HG03575 (cell line): ENCODE results near the gene JAKMIP1.

Source experiments
- ATAC-seq: cut with Tn5 transposase; IDR thresholded peaks from one replicate; pipeline ENCODE4 v1.9.1; 2021; ENCODE audit not compliant: unreplicated experiment, insufficient number of reproducible peaks, low FRiP score; ENCODE audit errors: extremely low read depth

JAKMIP1 gene

DNA sequence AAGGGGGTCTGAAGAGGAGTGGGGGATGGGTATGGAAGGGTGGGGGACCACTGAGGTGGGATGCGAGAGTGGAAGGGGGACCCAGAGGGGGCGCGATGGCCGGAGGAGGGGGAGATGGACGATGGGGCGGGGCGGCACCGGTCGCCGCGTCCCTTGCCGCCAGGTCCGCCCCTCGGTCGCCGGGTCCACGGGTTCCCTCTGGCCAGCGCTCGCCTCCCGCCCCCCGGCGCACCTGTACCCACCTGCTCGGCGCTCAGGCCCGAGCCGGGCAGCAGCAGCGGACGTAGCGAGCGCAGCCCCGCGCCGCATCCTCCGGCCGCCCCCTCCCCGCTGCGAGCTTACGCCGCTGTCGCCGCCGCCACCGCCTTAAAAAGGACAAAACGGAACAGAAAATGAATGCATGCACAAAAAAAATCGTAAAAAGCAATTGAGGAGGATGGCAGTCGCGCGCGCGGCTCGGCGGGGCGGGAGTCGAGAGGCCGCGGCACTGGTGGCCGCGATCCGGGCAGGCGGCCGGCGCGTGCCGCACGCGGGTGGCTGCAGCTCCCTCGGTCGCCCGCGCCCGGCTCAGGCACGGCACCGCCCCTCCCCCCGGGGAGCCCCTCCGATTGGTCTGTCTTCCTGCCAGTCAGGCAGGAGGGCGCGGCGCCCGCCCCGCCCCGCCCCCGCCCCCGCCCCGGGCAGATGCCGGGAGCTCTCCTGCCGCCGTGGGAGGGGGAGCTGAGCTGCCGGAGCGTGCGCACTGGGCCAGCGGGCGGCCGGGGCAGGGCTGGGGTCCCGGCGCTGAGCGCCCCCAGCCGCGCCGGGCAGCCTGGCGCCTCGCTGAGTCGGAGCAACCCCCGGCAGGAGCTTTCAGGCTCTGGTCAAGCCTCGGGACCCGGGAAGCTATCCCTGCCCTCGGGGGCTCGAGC, at the start of gene JAKMIP1:
JAKMIP1 (minus strand) TSS at position 539 of the 911 bp plus-strand sequence. CDS start 87,699 bp downstream, outside the sequence.
- ATAC-seq, result peak; percentile 47

- ATAC-seq, result no peak
Observed at GRCh38 chr4:6248394-6248793, 48.0 kb upstream of the JAKMIP1 start.

DNA sequence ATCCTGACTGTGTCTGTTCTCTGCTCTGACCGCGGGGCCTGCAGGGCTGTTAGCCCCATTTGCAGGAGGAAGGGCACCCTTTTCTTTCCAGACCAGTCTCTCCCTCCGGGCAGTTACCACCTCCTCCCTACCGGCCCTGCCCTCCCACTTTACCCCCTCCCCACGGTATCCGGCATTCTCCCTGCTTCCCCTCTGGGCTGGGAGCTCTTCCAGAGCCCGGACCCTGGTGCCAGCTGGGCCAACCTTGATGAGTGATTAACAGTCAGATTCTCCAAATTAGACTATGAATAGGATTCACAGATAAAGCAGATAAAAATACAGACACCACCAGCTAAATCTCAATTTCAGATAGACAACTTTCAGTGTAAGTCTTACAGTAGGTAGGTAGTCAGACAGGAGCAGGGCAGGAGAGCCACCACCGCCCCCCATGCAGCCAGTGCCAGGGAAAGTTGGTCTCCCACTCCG, 45.9 kb upstream of the JAKMIP1 start:
- no peak for ATAC-seq

DNA sequence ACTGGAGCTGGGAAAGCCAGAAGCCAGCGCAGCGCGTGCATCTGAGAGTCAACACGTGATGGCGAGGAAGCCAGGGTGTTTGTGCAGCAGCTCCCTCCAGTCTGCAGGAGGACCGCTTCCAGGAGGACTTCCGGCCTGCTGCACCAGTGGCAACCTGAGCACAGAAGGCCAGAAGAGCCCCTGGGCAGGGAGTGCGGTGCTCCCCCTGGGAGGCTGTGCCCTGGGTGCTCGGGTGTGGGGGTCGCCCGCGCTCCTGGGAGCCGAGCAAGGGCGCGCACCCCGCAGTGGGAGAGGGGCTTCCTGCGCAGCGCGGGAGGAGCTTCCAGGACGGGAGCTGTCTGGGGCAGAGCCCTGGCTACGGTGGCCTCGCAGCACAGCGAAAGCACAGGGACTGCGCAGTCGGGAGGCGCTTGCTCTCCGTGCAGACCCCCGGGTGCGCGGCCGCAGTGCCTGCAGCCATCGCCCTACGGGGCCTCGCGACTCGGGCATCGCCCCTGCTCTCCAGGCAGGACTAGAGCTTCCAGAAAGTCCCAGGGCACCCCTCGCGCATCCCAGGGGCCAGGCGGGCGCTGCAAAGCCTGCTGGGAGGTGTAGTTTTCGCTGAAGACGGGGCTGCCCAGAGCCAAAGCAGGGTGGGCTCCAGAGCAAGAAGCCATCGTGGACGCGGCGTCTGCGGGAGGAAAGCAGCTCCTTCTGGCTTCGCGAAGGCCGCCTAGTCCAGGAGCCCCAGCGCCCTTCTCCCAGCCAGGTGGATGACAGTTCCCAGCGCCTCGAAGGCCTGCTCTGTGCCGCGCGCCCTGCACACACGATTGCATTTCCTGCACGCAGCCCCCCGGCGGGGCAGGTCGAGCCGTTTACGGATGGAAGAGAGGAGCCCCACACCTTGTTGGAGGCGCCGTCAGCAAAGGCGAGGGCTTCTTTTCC, 45.2 kb upstream of the JAKMIP1 start:
- no peak for ATAC-seq

GRCh38 chr4:6242271-6243029, 42.1 kb upstream of the JAKMIP1 start:
- ATAC-seq, result no peak

DNA sequence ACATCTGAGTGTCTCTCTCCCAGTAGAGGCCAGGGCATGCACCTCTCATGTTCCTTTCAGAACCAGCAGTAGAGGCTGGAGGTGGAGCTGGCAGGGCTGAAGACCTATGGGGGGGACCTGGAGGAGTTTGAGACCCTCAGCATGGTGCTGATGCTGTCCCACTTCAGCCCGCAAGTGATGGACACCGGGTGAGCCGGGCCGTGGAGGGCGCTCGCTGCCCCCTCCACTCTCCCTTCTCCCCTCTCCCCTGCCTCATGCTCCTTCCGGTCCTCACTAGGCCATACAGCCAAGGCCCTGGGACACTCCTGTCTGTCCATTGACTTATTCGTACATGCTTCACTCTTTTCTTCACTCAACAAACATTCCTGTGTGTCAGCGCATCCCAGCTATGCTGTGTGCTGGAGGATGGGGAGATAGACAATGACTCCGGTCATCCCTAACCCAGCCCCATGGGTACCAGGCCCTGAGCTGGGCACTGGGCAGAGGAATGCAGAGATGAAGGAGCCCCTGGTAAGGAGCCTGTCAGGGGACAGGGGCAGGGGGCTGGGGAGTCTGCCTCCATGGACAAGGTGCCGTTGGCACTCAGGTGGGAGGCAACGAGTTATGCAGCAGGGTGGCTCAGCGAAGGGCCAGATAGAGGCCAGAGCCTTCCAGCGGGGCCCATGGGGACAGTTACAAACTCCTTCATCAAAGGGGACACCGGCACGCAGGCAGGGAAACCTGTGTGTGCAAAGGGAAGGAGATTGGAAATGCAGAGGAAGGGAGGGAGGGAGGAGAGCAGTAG, 40.9 kb upstream of the JAKMIP1 start:
- ATAC-seq, result no peak

DNA sequence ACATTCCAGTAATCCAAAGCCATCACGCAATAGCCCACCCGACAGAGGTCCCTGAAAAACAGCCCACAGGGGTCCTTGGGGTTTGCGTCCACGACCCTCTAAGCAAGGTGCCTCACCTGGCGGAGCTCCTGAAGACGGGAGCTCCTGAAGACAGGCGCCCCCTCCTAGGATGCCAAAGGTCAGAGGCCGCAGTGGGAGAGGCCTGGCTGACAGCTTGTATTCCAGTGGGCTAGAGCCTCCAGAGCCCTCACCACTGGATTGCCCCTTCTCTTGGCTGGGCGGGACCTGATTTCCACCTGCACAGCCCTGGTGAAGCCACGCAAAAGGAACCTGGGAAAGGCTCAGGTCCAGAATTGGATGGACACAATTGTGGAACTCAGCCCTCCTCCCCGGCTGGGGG, 39.6 kb upstream of the JAKMIP1 start:
- ATAC-seq, result no peak

- no peak for ATAC-seq
Observed at GRCh38 chr4:6239486-6239885, 39.1 kb upstream of the JAKMIP1 start.

DNA sequence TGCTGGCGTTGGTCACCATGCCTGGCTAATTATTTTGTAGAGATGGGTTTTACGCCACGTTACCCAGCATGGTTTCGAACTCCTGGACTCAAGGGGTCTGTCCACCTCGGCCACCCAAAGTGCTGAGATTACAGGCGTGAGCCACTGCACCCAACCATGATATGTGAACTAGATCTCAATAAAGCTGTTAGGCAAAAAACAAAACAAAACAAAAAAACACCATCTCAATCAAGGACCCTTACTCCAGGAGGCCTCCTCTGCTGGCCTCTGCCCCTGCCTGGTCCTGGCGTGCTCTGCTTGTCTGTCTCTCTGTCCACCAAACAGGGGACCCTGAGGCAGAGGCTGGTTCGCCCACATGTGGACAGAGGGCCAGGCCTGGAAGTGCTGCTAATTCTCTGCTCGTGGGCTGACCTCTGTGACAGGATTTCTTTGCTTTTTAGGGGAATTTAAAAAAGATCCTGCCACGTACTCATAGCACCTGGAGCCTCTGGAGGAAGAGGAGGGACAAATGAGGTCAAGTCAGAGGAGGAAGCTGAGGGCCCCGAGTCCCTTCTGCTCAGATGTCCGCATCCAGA, 36.6 kb upstream of the JAKMIP1 start:
- no peak for ATAC-seq

DNA sequence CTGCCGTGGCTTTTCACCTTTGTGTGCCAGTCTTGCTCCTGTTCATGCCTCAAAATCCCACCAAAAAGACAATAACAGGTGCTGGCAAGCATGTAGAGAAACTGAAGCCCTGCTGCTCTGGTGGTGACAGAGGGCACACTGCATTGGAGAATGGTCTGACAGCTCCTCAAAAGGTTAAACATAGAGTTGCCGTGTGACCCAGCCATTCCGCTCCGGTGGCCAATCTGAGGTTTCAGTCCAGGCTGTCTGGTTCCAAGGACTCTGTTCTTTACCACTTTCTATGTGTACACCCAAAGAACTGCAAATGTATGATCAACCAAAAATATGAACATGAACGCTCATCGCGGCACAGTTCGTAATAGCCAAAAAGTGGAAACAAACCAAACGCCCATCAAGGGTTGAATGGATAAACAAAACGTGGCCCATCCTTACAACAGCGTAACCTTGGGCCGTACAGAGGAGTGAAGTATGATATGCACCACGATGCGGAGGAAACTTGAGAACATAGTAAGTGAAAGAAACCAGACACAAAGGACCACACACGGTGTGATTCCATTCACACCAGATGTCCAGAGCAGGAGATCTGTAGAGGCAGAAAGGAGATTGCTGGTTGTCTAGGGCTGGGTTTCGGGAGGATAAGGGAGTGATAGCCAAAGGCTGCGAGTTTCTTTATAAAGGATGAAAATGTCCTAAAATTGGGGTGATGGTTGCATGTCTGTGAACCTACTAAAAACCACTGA, 35.7 kb upstream of the JAKMIP1 start:
- ATAC-seq, result no peak

GRCh38 chr4:6235012-6235411, 34.7 kb upstream of the JAKMIP1 start:
- ATAC-seq, result no peak

DNA sequence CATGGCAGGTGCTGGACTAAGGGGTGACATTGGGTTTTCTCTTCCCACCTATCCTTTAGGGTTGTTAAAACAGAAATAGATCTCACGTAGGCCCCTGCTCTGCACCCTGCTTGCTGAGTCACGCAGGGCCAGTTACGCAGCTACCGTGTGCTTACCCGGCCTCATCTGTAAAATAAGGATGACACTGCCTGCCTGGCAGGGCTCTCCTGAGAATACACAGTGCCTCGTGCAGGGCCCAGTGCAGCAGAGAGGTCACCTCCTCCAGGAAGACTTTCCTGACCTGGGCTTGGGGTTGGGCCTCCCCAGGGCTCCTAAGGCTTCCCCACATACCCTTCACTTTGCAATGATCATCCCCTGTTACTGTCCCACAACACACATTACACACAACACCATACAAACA, 33.6 kb upstream of the JAKMIP1 start:
- ATAC-seq, result no peak

DNA sequence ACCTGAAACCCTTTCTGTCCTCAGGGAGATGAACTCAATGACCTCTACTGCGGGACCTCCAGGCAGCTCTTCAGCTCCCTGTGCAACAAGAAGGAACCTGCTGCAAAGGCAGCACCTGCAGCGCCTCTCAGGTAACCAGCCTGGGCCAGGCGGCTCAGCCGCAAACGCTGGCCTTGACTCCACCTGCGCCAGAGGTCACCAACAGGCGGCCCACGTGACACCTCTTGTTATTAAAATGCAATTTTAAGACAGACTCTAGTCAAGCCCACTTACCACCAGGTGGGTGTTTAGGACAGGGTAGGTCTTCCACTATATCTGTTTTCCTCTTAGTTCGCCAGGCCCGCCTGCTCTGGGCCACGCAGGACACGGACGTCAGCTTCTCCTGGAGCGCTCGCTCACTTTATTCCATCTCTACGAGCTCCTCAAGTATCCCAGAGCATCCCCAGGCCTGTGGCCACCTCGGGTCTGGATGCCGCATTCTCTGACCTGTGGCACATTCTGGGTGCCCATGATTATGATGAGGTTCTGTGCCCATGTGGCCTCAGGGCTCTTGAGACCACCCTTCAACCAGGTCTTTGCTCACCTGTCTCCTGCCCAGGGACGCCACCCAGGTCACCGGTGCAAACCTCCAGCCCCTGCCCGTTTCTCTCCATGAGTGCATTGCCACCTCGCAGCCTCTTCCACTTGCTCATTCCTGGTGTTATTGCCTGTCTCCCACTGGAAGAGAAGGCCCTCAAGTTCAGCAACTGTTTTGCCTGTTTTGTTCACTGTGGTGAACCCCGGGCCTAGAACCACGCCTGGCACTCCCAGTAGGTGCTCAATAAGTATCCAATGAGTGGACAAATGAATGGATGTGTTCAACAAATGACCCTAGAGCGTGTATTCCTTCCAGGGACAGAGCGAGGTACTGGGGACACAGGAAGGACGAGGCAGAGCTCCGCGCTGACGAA, 32.8 kb upstream of the JAKMIP1 start:
- ATAC-seq, result no peak

DNA sequence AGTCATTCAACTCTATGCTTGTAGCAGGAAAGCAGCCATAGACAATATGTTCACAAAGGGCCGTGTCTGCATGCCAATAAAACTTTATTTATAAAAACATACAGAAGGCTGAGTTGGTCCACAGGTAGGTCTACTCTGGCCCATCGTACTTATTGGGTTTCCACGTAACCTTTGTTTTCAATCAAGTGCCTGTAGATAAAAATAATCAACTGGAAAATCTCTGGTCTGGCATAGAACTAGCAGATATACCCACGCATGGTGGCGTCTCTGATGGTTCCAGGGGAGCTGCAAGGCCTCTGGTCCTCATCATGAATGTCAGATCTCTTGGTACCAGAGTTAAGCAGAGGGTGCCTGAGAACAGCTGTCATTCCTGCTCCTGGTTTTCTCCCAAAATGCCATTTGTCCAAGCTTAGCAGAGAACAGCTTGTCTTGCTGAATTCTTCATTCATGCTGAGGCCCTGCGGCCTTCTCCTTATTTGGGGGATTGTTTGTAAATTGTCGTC, 31.4 kb upstream of the JAKMIP1 start:
- no peak for ATAC-seq

DNA sequence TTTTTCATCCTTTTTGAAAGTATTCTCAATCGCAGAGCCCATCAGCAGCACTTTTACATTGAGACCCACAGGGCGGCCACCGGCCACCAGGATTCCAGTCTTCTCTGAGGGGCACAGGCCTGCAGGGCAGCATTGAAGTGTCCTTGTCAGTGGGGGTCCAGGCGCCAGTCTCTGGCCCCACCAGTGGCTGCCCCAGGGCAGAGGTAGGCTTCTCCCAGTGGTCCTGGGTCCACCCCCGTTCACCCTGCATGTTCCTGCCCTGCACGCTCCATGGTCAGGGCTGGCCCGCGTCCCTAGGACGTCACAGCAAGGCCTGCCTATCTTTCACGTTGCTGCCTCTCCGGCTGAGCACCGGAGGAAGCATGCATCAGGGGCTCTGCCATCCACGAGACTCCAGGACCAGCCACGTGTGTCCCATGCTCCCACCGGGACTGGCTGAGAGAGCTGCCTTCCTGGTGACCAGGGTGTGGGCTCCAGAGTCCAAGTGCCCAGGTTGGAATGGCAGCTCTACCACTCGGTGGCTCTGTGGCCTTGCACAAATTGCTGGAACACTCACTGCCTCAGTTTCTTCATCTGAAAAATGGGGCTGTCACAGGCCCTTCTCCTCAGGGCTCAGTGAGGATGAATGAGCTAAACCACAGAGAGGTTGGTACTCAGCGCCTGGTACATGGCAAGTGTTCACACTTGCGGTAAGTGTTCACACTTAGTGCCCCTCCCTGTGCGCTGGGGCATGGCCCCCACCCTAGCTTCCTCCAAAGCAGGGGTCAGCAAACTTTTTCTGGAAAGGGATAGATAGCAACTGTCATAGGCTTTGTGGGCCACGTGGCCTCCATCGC, 30.7 kb upstream of the JAKMIP1 start:
- ATAC-seq, result no peak

DNA sequence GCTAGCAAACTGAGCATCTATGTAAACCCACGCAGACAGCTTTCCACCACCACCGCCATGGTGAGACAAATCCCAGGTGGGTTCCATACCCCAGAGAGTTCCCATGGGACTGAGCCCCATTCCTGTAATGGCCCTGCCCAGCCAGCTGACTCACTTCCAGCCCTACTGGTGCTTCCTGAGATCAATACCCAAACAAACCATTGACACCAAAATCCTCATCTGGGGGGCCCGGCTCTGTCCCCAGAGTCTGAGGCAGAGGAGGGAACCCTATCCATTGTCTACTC, 30.1 kb upstream of the JAKMIP1 start:
- no peak for ATAC-seq
